Smooth muscle cell (in vitro differentiated cells): Measurements from ENCODE around the gene NR3C1. TPM values are rescaled to one million over a fixed set of nuclear protein-coding genes. Genes with fewer than 3 reads are reported as not detected.
A peak's percentile ranks its signal among the peaks of the same experiment; 100 is the strongest.

Experiments used
- DNase-seq: peaks from one replicate; lab custom pipeline; 2025; ENCODE audit not compliant: unreplicated experiment; lab: John Stamatoyannopoulos, UW
- H2AFZ ChIP-seq: fragments of 200-600 bp; sonication (generic); 2 replicates; pipeline ENCODE4 v1.6.0; 2016; ENCODE audit warnings: antibody characterized with exemption, low read depth, mild to moderate bottlenecking
- H3F3A ChIP-seq: fragments of 200-600 bp; sonication (generic); 2 replicates; pipeline ENCODE4 v1.6.0; 2017; ENCODE audit warnings: antibody characterized with exemption, low read depth
- H3K27ac ChIP-seq: fragments of 200-600 bp; sonication (generic); 2 replicates; pipeline ENCODE4 v1.5.1; 2016; ENCODE audit warnings: low read depth, mild to moderate bottlenecking
- H3K27me3 ChIP-seq: fragments of 200-600 bp; sonication (generic); 2 replicates; pipeline ENCODE4 v1.6.1; 2016; ENCODE audit warnings: low read depth, mild to moderate bottlenecking
- H3K36me3 ChIP-seq: fragments of 200-600 bp; sonication (generic); 2 replicates; pipeline ENCODE4 v1.5.1; 2016; ENCODE audit warnings: low read depth
- H3K4me1 ChIP-seq: fragments of 200-600 bp; sonication (generic); 2 replicates; pipeline ENCODE4 v1.5.1; 2016; ENCODE audit warnings: low read depth
- H3K4me2 ChIP-seq: fragments of 200-600 bp; sonication (generic); 2 replicates; pipeline ENCODE4 v1.6.0; 2016; ENCODE audit warnings: mild to moderate bottlenecking
- H3K4me3 ChIP-seq: fragments of 200-600 bp; sonication (generic); 2 replicates; pipeline ENCODE4 v1.5.1; 2016; ENCODE audit warnings: mild to moderate bottlenecking
- H3K79me2 ChIP-seq: fragments of 200-600 bp; sonication (generic); 2 replicates; pipeline ENCODE4 v1.6.0; 2016; ENCODE audit warnings: low read depth, mild to moderate bottlenecking
- H3K9ac ChIP-seq: fragments of 200-600 bp; sonication (generic); 2 replicates; pipeline ENCODE4 v1.6.0; 2016; ENCODE audit warnings: low read depth
- H3K9me3 ChIP-seq: fragments of 200-600 bp; sonication (generic); replicated peaks from 2 replicates; pipeline ENCODE4 v1.5.1; 2016; ENCODE audit warnings: low read depth
- H4K20me1 ChIP-seq: fragments of 200-600 bp; sonication (generic); 2 replicates; pipeline ENCODE4 v1.6.0; 2016; ENCODE audit warnings: low read depth
- WGBS: methylation state at CpG from one replicate; pipeline ENCODE4 v1.1.7; 2016; ENCODE audit warnings: low lambda C conversion rate; 5-methylcytosine and 5-hydroxymethylcytosine counted together
- polyA plus RNA-seq: library from polyadenylated mRNA; unstranded; fragments of >200 nt; fragmentation: Nextera tagmentation; extraction: Ambion mirVana; gene quantifications from 2 replicates; pipeline ENCODE4 v1.2.1, GENCODE V29; 2016
- total RNA-seq: library from RNA; depleted of rRNA; stranded (reverse); fragments of >200 nt; gene quantifications from 2 replicates; pipeline ENCODE4 v1.2.3, GENCODE V29; 2014
- TF ChIP-seq, protein P1 (sequence below): fragments of 200-600 bp; sonication (generic); IDR thresholded peaks from 2 replicates; pipeline ENCODE4 v1.5.1; 2017; ENCODE audit warnings: borderline replicate concordance, mild to moderate bottlenecking, antibody characterized with exemption; ENCODE audit not compliant: insufficient read depth, poor library complexity, severe bottlenecking

Gene NR3C1
- total and polyA plus RNA-seq, 2 experiments from 2014 or later, result 76.5 to 101 TPM

DNA sequence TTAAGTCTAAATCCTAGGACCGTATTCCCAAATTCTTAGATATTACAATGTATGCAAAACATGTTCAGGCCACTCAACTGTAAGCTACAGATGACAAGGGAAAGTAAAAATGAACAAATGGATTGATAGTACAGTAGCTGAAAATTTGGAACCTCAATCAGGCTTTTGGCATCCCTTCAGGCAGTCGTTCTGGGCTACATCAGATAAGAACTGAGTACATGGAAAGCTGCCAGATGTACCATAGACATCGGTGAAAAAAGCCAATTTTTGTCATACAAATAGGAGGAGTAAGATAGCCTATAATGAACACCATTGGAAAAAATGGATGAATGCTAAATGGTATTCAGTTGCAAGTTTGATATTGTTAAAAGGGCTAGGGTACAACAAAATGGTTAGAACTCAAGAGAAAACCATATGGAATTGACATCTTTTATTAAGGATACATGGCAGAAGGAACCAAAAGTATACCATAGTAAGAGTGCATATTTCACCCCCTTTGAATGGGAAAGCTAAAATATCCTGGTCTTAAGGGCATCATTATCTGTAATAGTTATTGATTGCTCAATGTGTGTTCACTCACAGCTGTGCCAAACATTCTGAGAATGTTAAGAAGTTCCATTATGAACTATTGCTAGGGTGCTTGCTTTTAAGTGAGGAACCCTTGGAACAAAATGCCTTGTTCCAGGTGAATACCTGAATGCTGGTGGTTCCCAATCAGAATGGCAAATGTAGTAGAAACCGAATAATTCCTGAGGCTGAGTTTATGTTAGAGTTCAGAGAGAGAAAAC is 86.4 kb downstream of the NR3C1 start:
- Histone ChIP-seq H4K20me1 (peaks cover 27% of the 10 kb centered on the region), H3K4me2 (peak overlapping the region; percentile 25), H3K27me3 (no peaks in the 10 kb centered on the region), H2AFZ (no peak overlapping the region), H3K4me3 (no peak overlapping the region), H3K9me3 (no peaks in the 10 kb centered on the region), H3K9ac (no peak overlapping the region), H3K36me3 (no peaks in the 10 kb centered on the region), H3K27ac (peak overlapping the region; percentile 98), H3K4me1 (peaks cover 28% of the 10 kb centered on the region), H3F3A (peaks cover 19% of the 10 kb centered on the region), H3K79me2 (peaks cover 85% of the 10 kb centered on the region)
- 75% methylated on average over 4 of the region's 4 CpGs for WGBS
- TF ChIP-seq, protein P1, sequence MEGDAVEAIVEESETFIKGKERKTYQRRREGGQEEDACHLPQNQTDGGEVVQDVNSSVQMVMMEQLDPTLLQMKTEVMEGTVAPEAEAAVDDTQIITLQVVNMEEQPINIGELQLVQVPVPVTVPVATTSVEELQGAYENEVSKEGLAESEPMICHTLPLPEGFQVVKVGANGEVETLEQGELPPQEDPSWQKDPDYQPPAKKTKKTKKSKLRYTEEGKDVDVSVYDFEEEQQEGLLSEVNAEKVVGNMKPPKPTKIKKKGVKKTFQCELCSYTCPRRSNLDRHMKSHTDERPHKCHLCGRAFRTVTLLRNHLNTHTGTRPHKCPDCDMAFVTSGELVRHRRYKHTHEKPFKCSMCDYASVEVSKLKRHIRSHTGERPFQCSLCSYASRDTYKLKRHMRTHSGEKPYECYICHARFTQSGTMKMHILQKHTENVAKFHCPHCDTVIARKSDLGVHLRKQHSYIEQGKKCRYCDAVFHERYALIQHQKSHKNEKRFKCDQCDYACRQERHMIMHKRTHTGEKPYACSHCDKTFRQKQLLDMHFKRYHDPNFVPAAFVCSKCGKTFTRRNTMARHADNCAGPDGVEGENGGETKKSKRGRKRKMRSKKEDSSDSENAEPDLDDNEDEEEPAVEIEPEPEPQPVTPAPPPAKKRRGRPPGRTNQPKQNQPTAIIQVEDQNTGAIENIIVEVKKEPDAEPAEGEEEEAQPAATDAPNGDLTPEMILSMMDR, result no peak
- DNase-seq, result no peak

DNA sequence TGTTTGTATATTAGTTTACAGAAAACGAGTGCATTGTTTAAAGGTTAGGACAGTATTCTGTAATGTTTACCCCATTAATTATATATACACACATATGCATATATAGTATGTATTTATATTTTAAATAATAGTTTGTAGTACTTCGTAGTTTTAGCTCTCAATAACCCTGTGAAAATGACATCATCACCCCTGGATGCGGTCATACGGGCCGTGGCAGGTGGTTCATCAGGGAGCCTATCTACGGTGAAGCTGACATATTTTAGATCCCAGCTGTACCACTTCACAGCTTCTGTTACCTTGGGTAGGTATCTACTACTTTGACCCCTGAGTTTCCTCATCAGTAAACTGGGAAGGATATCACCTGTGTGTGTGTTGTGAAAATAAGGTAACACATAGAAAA is 87.1 kb downstream of the NR3C1 start:
- Histone ChIP-seq H3K4me2 (peak overlapping the region; percentile 37), H2AFZ (no peak overlapping the region), H3K9me3 (no peaks in the 10 kb centered on the region), H3K9ac (no peak overlapping the region), H3K79me2 (peaks cover 81% of the 10 kb centered on the region), H4K20me1 (peaks cover 20% of the 10 kb centered on the region), H3K4me3 (no peak overlapping the region), H3K27me3 (no peaks in the 10 kb centered on the region), H3F3A (peaks cover 19% of the 10 kb centered on the region), H3K36me3 (no peaks in the 10 kb centered on the region), H3K4me1 (peaks cover 28% of the 10 kb centered on the region), H3K27ac (peak overlapping the region; percentile 98)
- WGBS, result 94% methylated on average over 6 of the region's 6 CpGs
- TF ChIP-seq, protein P1, result no peak
- no peak for DNase-seq

DNA sequence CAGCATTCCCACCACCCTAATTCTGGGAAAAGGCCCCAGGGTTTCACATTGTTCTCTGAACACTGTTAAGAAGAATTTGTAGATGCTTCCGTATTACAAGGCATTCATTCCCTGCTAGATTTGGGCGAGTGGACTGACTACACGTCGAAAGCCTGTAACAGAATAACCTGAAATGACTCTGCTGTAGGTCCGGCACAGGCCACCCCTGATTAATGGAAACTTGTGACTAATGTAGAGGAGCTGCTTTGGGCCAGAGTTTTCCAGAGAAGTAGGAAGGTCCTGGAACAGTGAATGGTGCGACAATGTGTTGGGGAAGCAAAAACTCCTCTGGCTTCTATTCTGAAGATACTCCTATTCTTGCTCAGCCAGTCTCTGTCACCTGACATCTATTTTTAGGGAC is 87.6 kb downstream of the NR3C1 start:
- no peaks in the 10 kb centered on the region for H3K27me3 ChIP-seq
- H3K9me3 ChIP-seq, result no peaks in the 10 kb centered on the region
- H3K27ac ChIP-seq, result peak overlapping the region; percentile 98
- peaks cover 28% of the 10 kb centered on the region for H3K4me1 ChIP-seq
- WGBS, result 64% methylated on average over 6 of the region's 6 CpGs
- DNase-seq, result no peak
- H3K9ac ChIP-seq, result peak overlapping the region; percentile 15
- peak overlapping the region; percentile 37 for H3K4me2 ChIP-seq
- no peak overlapping the region for H2AFZ ChIP-seq
- H3F3A ChIP-seq, result peaks cover 19% of the 10 kb centered on the region
- peaks cover 80% of the 10 kb centered on the region for H3K79me2 ChIP-seq
- peaks cover 17% of the 10 kb centered on the region for H4K20me1 ChIP-seq
- no peaks in the 10 kb centered on the region for H3K36me3 ChIP-seq
- no peak overlapping the region for H3K4me3 ChIP-seq
- TF ChIP-seq, protein P1, result no peak
